Central memory CD4-positive, alpha-beta T cell (primary cell): Measurements from ENCODE around the gene S1PR4.

Source experiments
- DNase-seq: peaks from one replicate; pipeline ENCODE4 v3.0.0; 2022
- total RNA-seq, 3 experiments: gene quantifications; one replicate each; lab custom pipeline; 2026; lab: John Stamatoyannopoulos, UW

S1PR4 gene, protein sequence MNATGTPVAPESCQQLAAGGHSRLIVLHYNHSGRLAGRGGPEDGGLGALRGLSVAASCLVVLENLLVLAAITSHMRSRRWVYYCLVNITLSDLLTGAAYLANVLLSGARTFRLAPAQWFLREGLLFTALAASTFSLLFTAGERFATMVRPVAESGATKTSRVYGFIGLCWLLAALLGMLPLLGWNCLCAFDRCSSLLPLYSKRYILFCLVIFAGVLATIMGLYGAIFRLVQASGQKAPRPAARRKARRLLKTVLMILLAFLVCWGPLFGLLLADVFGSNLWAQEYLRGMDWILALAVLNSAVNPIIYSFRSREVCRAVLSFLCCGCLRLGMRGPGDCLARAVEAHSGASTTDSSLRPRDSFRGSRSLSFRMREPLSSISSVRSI
- 17.6 to 277 (median 63.5) reads per million in 3 experiments for total RNA-seq

DNA sequence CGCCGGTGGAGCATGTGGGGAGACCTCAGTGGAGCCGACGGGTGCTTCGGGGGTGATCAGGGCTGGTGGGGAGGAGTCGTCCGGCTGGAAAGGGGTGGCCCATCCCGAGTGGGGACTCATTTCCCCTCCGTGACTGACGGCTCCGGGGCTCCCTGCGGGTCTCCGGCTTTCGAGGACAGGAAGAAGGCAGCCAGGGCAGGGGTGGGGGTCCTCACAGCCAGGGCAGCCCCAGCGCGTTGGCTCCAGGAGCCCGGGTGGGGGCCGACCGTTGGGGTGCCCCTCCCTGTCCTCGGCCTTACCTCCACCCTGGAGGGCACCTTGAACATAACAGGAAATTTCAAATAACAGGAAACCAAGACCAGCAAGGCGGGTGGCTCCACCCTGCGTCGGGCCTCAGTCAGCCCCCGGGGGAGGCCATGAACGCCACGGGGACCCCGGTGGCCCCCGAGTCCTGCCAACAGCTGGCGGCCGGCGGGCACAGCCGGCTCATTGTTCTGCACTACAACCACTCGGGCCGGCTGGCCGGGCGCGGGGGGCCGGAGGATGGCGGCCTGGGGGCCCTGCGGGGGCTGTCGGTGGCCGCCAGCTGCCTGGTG, at the start of gene S1PR4:
TSS of gene S1PR4 (plus strand) at position 393 of the 596 bp plus-strand sequence. CDS start at position 417, 24 bp downstream.
- peak; percentile 75 for DNase-seq

DNA sequence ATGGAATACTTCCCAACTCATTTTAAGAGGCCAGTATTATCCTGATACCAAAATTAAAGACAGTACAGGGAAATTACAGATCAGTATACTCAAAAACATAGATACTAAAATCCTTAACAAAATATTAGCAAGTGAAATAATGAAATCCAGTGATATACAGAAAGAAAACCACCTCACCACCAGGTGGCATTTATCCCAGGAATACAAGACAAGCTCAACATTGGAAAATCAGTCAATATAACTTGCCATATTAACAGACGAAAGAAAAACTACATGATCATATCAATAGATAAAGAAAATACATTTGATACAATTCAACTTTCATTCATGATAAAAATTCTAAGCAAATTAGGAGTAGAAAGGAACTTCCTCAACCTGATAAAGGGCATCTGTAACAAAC, 49.5 kb upstream of the S1PR4 start:
- peak; percentile 29 for DNase-seq

DNA sequence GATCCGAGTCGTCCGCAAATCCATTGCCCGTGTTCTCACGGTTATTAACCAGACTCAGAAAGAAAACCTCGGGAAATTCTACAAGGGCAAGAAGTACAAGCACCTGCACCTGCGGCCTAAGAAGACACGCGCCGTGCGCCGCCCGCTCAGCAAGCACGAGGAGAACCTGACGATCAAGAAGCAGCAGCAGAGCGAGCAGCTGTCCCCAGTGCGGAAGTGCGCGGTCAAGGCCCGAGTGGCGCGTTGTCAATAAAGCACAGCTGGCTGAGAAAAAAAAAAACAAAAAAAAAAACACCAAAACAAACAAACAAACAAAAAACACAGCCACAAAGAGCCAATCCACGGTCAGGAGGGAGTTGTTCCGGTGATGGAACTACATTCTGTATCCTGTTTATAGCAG, 47.4 kb upstream of the S1PR4 start:
- peak; percentile 41 for DNase-seq

DNA sequence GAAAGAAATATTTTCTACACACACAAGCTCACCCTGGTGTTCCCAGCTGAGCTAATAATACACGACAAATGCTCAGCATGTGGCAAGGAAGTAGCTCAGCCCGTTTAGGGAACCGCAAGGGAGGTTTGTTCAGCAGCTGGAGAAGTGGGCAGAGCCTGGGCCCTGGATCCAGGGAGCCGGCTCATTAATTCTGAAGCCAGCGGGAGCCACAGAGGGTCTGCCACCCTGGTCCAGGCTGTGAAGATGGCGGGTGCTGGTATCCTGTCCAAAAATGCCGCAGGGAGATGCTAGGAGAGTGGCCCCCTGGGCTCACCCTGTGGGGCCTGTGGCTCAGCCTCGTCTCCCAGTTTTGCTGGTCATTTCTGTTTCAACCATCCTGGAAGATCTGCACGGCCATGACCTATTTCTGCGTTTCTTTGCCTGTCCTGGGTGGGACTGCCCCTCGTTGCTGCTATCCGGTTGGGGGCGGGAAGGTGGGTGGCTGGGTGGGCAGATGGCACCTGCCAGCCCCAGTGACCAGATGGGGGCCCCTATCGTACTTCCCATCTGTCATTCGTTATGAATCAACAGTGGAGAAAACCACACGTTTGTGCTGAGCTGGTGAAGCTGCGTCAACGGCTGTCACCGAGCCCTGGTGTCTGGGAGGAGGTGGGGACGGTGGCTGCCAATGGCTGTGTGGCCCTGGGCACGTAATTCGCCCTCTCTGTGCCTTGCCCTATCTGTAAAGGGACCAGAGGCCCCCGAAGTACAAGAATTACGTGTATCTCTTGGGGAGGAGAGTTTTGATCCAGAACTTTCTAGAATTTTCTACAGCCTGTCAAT, 45.4 kb upstream of the S1PR4 start:
- DNase-seq = peak; percentile 85

DNA sequence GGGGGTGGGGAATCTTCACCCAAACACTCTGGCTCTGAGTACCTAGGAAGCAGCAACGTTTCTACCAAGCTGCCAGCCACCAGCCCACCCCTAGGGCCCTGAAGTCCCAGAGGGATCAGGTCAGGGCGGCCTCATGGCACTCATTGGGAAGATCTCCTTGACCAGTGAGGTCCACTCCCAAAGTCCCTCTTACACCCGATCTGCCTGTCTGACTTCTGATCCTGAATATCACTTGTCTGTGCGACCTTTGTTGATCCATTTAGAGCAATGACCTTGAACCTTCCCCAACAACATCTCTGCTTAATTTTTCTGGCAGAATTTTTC, 44.8 kb upstream of the S1PR4 start:
- DNase-seq = no peak

DNA sequence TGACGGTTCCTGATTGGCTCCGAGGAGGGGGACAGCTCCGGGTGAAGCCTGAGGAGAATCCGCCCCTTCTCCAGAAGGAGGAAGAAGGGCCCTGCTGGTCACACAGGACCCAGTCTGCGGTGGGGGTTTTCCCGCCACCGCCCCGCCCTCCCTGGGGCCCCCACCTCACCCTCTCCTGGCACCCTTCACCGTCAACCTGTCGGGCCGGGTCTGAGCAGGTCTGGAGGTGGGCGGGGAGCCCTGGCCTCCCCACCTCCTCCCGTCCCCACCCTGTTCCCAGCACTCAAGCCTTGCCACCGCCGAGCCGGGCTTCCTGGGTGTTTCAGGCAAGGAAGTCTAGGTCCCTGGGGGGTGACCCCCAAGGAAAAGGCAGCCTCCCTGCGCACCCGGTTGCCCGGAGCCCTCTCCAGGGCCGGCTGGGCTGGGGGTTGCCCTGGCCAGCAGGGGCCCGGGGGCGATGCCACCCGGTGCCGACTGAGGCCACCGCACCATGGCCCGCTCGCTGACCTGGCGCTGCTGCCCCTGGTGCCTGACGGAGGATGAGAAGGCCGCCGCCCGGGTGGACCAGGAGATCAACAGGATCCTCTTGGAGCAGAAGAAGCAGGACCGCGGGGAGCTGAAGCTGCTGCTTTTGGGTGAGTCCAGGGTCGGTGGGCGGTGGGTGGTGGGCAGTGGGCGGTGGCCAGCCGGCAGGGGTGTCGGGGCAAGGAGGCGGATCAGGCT, 42.4 kb upstream of the S1PR4 start, which contains the start of gene GNA15:
TSS of gene GNA15 (plus strand) at position 73 of the 723 bp plus-strand sequence. CDS start at position 491, 418 bp downstream.
- peak; percentile 46 for DNase-seq

DNA sequence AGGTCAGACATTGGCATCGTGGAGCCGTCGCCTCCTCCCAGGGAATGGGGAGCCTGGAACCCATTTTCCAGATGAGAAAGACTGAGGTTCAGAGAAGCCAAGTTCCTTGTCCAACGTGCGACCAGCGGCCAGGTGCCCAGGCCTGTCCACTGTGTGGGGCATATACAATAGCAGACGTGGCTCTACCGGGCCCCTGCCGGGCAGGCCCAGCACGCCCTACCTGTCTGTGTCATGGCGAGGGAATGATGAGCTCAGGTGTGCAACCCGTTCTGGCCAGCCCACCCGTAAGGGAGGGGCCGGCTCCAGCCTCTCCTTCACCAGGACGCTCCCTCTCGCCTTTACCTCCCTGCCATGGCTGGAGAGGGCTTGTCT, 41.9 kb upstream of the S1PR4 start:
- DNase-seq = no peak

DNA sequence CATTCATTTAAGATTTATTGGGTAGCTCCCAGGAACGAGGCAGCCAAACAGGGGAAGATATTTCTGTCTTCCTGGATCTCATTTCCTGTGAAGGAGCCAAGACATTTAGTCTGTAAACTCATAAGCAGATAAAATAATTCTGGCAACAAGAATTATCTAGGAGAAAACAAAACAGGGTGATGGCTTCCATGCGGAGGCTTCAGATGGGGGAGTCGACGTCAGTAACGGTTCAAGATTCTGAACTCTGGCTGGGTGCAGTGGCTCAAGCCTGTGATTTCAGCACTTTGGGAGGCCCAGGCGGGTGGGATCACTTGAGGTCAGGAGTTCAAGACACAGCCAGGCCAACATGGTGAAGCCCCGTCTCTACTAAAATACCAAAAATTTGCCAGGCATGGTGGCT, 41.5 kb upstream of the S1PR4 start:
- DNase-seq = no peak

DNA sequence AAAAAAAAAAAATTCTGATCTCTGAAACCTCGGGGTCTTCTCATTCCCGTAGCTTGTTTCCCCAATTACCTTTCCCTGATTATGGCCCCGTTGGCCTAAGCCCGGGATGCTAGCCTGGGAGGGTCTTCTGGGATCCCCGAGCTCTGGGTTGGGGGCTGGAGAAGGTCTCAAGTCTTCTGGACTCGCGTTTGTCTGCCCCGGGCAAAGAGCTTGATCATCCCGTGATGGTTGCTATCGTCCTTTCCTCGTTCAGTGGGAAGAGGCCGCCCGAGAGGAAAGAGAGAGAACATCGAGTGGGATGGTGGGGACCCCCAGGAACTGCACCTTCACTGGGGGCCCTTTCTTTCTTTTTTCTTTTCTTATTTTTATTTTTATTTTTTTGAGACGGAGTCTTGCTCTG, 40.3 kb upstream of the S1PR4 start:
- DNase-seq = no peak

DNA sequence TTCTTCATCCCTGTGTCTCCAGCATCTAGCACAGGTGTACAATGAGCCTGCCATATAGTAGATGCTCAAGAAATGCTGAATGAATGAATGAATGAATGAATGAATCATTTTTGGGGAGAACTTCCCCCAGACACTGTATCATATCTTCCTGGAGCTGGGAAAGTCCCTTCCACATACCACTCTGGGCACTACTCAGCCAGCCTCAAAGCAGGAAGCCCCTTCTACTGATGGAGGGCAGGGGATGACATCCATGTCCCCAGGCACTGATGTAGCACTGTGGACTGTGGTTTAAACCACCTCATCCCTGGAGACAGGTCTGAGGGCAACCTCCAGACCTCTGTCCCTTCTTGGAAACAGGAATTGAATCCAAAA, 37.9 kb upstream of the S1PR4 start:
- no peak for DNase-seq

DNA sequence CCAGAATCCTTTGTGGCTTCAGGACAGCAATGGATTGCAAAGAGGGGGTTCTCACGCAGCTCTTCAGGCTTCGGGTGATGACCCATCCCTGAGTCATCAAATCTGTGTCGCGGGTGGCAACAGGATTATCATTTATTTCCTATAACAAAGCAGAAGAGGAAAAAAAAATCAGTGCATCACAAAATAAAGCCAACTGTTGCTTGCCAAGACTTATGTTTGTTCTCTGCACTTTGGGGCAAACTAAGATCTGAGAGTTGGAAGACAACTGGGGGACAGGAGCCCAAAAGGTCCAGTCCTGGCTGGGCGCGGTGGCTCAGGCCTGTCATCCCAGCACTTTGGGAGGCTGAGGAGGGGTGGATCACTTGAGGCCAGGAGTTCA, 36.3 kb upstream of the S1PR4 start:
- no peak for DNase-seq

DNA sequence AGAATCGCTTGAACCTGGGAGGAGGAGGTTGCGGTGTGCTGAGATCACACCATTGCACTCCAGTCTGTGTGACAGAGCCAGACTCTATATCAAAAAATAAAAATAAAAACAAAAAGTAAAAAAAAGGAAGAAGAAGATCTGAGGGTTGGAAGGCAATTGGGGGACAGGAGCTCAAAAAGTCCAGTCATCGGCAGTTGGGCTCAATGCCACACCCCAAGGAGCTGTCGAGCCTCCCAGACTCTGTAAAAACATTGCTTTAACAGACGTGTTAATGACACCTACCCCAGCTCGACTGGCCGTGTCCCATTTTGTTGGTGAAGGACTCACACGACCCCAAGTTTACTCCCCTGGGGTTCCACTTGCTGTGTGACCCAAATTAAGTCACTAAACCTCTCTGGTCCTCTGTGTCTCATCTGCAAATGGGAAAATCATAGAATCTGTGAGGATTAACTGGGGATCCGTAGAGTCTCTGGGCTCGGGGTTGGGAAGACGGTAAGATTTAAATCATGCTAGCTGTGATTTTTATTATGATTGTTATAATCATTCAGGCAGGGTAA, 35.7 kb upstream of the S1PR4 start:
- DNase-seq = no peak

DNA sequence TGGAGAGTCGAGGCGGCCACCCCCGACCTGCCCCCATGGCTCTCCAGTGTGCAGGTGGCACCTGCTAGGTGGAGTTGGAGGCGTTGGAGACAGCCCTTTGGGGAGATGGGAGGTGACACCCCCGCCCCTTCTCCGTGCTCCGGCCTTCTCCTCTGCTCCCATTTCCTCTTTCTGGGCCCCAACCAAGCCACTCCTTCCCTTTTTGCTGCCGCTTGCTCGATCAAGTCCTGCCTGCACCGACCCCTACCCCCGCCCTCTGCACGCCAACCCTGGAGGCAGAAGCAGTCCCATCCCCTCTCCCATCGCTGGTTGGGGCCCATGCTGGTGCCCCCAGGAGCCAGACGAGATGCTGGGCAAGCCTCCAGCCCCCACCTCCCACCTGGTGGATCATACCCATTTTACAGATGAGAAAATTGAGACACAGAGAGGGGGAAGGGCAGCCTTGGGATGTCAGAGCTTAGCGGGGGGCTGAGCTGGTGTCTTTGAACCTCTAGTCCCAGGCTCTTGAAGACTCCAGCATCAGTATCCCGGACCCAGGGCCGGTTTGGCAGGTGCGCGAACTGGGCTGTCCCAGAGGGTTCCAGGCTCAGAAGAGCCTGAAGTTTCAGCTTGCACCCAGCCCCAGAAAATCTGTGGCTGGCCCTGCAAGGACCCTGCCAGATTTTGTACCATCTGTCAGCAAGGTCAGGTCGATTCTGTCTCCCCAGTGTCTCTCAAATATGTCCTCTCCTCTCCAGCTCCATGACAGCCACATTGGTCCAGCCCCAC, 32.5 kb upstream of the S1PR4 start:
- DNase-seq = no peak

DNA sequence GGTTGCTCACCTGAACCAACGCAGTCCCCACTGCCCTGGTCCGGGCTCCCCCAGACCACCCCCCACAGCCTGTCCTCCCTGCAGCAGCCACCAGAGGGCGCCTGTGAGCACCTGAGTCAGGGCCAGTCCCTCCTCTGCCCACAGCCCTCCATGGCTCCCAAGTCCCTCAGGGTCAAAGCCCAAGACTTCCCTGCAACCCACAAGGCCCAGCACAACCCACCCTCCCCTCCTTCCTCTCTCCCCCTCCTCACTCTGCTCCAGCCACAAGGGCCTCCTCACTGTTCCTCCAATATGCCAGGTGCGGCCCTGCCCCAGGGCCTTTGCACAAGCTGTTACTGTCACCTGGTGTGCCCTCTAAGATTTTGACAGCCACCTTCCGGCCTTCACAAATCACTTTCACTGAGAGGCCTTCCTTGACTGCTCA, 31.9 kb upstream of the S1PR4 start:
- DNase-seq = peak; percentile 47

DNA sequence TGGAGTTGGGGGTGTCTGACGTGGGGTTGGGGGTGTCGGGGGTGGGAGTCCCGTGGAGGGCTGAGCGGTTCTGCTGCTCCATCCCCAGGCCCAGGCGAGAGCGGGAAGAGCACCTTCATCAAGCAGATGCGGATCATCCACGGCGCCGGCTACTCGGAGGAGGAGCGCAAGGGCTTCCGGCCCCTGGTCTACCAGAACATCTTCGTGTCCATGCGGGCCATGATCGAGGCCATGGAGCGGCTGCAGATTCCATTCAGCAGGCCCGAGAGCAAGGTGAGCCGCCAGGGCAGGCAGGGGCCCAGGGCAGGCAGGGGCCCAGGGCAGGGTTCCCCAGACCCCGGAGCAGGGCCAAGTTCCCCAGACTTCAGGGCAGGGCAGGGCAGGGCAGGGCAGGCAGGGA, 30.1 kb upstream of the S1PR4 start:
- DNase-seq = no peak

DNA sequence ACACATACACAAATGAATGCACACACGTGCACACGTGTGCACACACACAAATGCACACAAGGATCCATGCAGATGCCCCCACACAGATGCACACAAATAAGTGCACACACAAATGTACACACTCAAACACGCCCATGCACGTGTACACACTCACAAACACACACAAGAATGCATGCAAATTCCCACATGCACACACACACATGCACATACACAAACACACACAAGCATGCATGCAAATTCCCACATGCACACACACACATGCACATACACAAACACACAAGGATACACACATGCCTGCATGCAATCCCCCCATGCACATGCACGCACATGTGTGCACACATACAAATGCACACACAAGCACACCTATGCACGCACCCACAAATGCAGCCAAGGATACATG, 29.5 kb upstream of the S1PR4 start:
- no peak for DNase-seq

DNA sequence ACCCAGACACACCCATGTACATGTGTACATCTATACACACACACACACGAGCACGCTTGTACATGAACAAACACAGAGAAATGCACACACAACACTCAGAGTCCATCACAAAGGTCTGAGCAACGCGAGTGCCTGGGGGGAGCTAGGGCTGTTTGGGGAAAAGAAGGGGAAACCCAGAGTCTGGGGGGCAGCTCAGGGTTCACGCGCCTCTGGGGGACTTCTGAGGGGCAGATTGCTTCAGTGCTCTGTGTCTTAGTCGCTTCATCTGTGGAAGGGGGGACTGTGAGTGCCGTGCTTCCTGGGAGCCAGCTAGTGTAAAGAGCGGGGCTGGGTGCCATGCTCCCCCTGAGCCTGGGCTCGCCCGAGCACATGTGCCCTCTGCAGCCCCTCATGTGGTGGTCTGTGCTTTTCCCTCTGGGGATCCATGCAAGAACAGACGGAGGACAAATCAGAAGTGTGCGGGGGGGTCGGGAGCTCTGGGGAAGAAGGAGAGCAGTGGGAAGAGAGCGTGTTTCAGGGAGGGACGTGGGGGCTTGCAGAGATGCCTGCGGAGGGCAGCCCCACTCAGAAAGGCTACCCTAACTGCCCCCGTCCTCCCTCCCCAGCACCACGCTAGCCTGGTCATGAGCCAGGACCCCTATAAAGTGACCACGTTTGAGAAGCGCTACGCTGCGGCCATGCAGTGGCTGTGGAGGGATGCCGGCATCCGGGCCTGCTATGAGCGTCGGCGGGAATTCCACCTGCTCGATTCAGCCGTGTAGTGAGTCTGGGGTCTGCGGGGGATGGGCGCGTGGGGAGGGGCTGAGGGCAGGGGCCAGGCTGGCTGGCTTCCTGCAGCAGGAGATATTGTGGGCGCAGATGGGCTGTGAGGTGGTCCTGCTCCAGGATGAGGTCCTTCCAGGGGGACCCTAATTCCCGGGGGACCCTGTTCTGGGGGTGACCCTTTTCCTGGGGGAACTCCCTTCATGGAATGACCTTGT, 28.8 kb upstream of the S1PR4 start:
- no peak for DNase-seq

DNA sequence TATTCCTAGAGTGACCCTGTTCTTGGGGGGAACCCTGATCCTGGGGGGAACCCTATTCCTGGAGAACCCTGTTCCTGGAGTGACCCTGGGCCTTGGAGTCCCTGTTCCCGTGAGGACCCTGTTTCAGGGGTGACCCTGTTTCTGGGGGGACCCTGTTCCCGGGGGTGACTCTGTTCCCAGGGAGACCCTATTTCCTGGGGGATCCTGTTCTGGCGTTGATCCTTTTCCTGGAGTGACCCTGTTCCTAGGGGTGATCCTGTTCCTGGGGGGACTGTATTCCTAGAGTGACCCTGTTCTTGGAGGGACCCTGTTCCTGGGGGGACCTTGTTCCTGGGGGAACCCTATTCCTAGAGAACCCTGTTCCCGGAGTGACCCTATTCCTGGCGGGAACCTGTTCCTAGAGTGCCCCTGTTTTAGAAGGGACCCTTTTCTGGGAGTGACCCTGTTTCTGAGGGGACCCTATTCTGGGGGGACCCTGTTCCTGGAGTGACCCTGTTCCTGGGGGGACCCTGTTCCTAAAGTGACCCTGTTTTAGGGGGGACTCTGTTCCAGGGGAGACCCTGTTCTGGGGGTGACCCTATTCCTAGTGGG, 27.7 kb upstream of the S1PR4 start:
- DNase-seq = no peak

DNA sequence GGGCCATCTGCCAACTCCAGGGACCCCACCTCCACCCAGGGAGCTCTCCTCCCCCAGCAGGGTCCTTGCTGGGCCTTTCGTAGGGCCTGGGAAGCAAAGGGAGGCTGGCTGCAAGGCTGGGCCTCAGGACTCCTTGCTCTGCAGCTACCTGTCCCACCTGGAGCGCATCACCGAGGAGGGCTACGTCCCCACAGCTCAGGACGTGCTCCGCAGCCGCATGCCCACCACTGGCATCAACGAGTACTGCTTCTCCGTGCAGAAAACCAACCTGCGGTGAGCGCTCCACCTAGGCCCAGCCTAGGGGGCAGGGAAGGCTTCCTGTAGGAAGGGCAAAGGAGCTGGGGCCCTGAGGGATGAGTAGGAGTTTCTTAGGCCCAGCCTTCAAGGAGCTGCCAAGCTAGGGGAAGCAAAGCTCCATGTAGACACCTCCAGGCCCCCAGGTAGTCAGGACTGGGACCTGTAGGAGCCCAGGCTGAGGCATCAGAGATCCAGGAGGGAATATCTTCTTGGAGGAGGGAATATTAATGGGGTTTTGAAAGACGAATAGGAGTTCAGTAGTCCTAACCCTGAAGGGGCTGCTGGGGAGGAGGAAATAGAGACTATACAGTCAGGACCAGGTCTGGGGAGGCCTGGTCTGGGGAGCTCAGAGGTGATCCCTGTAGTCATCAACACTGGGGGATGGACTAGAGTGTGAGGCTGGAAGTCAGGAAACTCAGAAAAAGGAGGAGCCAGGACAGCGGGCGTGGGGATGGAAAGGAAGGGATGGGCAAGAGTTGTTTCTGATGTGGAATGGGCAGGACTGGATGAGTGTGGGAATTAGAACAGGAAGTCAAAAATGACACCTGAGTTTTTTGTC, 26.8 kb upstream of the S1PR4 start:
- no peak for DNase-seq
